ENCODE data around the gene CAPS2. TPM values are rescaled to one million over a fixed set of nuclear protein-coding genes. Genes with fewer than 3 reads are reported as not detected.

The CAPS2 gene
- total RNA-seq, 1 experiment from 2014 or later: 4.3 TPM

DNA sequence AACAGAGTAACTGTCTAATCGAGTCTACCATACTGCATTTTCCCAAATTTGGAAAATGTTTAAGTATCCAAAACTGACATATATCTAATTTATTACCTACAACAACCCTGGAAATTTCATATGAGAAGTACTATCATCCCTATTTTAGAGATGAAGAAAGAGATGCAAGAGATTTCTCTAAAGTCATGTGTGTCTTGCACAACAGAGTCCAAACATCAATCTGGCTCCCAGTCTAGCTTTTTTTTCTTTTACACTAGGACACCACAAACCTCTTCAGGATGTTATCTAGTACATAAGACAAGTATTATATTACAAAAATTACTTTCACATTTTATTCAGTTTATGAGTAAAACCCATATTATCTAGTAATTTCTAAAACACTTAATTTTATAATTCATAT, 39.1 kb downstream of the CAPS2 start:
- Histone ChIP-seq H3K79me2 (ENCODE audit: insufficient read depth, low read length) (no peaks in the 10 kb centered on the region), H3K14ac (ENCODE audit: insufficient read depth, low read length) (no peak overlapping the region), H2AK5ac (ENCODE audit: insufficient read length, low read length) (no peak overlapping the region), H3K23me2 (ENCODE audit: insufficient read length, low read depth, low read length, poor library complexity, severe bottlenecking) (no peaks in the 10 kb centered on the region), H2BK12ac (ENCODE audit: insufficient read length, low read depth, low read length) (no peak overlapping the region), H2BK5ac (ENCODE audit: insufficient read length, low read length) (no peak overlapping the region), H4K20me1 (ENCODE audit: control insufficient read depth, insufficient read depth, insufficient read length) (no peaks in the 10 kb centered on the region), H3K56ac (ENCODE audit: insufficient read length, low read depth, low read length) (no peak overlapping the region), H3K4ac (ENCODE audit: low read depth, low read length) (no peak overlapping the region), H3T11ph (ENCODE audit: low read length) (no peak overlapping the region), H3K18ac (ENCODE audit: insufficient read length, low read depth, low read length) (no peak overlapping the region), H4K91ac (ENCODE audit: insufficient read length, low read depth, low read length) (no peak overlapping the region), H3K4me2 (ENCODE audit: insufficient read depth, insufficient read length, low read length) (no peak overlapping the region), H2AFZ (ENCODE audit: low read length) (no peak overlapping the region), H3K9me3 (ENCODE audit: control insufficient read depth, low read depth, low read length) (no peaks in the 10 kb centered on the region), H2BK20ac (ENCODE audit: low read depth, low read length, poor library complexity, severe bottlenecking) (no peak overlapping the region), H3K9ac (ENCODE audit: extremely low read depth, insufficient read length, low read length) (no peak overlapping the region), H3K23ac (ENCODE audit: insufficient read length, low read depth, low read length) (no peak overlapping the region), H2BK15ac (ENCODE audit: low read depth, low read length) (no peak overlapping the region), H3K27me3 (ENCODE audit: insufficient read depth, low read length) (no peaks in the 10 kb centered on the region), H2BK120ac (ENCODE audit: low read depth, low read length, poor library complexity, severe bottlenecking) (no peak overlapping the region), H4K5ac (ENCODE audit: insufficient read length, low read depth, low read length) (no peak overlapping the region), H3K4me1 (ENCODE audit: insufficient read depth, low read length) (no peaks in the 10 kb centered on the region; the same call in 1 of the 2 replicates), H3K79me1 (ENCODE audit: insufficient read depth, low read depth, low read length, poor library complexity, severe bottlenecking) (no peaks in the 10 kb centered on the region), H3K27ac (ENCODE audit: insufficient read length, low read depth, low read length) (no peak overlapping the region), H4K8ac (replicated peaks; ENCODE audit: insufficient read length, low read depth, low read length) (no peak overlapping the region)
- Mint-ChIP-seq H3K4me3 (no peak overlapping the region), H3K27ac (no peak overlapping the region), H3K9me3 (no peaks in the 10 kb centered on the region), H3K4me1 (peaks cover 11 to 14% of the 10 kb centered on the region in 2 experiments), H3K36me3 (ENCODE audit: insufficient read depth in 1 of 3, low read depth in 3 of 3) (no peaks in the 10 kb centered on the region), H3K27me3 (ENCODE audit: low read depth) (peaks cover 7% of the 10 kb centered on the region; the same call in 1 of the 2 replicates)
- no CpG with 5 or more reads among the region's 1 CpG for WGBS (ENCODE audit: extremely low coverage, insufficient read length, low lambda C conversion rate)
- DNase-seq: no peak
- TF ChIP-seq, protein P1, sequence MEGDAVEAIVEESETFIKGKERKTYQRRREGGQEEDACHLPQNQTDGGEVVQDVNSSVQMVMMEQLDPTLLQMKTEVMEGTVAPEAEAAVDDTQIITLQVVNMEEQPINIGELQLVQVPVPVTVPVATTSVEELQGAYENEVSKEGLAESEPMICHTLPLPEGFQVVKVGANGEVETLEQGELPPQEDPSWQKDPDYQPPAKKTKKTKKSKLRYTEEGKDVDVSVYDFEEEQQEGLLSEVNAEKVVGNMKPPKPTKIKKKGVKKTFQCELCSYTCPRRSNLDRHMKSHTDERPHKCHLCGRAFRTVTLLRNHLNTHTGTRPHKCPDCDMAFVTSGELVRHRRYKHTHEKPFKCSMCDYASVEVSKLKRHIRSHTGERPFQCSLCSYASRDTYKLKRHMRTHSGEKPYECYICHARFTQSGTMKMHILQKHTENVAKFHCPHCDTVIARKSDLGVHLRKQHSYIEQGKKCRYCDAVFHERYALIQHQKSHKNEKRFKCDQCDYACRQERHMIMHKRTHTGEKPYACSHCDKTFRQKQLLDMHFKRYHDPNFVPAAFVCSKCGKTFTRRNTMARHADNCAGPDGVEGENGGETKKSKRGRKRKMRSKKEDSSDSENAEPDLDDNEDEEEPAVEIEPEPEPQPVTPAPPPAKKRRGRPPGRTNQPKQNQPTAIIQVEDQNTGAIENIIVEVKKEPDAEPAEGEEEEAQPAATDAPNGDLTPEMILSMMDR (conservative IDR thresholded peaks at IDR 0.05): no peak
